Epidermal melanocyte (primary cell): ENCODE data around the gene GPR101.
"Not testable (repeated sequence)": the region's sequence is repeated elsewhere in the genome, so short reads cannot be mapped to it uniquely, and the experiment has no call there.

Experiments used
- DNase-seq: peaks from one replicate; pipeline ENCODE4 v3.0.0; 2011; ENCODE audit warnings: low spot score; ENCODE audit not compliant: insufficient read length

GPR101 gene

GRCh38 chrX:137025930-137026329 lies 7.9 kb downstream of the GPR101 start:
- no peak for DNase-seq

GRCh38 chrX:137000236-137000635 lies 33.6 kb downstream of the GPR101 start:
- DNase-seq = not testable (repeated sequence)

- DNase-seq = no peak
Measured at GRCh38 chrX:136999024-136999423, 34.8 kb downstream of the GPR101 start.
